ENCODE data around the gene NCR2. TPM values are rescaled to one million over a fixed set of nuclear protein-coding genes. Genes with fewer than 3 reads are reported as not detected.

Gene NCR2
- total RNA-seq, 1 experiment from 2014 or later, result not detected

DNA sequence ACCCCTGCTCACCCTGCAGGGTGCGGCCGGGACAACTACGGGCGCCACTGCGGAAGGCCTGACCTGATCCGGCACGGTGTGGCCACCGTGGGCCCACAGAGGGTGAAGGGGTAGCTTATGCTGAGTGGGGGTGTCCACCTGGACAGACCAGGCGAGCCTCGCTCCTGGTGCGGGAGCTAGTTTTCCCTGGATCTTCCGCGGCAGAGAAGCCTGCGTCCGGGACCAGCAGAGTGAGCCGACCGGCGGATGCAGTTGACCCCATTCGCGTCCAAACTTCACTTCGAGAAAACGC lies 38.2 kb downstream of the NCR2 start:
- H3K4me1 ChIP-seq (ENCODE audit: insufficient read depth, low read length), result peaks cover 4% of the 10 kb centered on the region; the same call in 1 of the 2 replicates

More for the DNA sequence above, 38.2 kb downstream of the NCR2 start:
- H3K36me3 Mint-ChIP-seq (ENCODE audit: insufficient read depth in 1 of 3, low read depth in 3 of 3), result no peaks in the 10 kb centered on the region; a peak in 1 of 7 replicates
- no peak overlapping the region for H2BK12ac ChIP-seq (ENCODE audit: insufficient read length, low read depth, low read length)
- H3K27me3 ChIP-seq (ENCODE audit: insufficient read depth, low read length), result peaks cover 91% of the 10 kb centered on the region
- H4K8ac ChIP-seq (replicated peaks; ENCODE audit: insufficient read length, low read depth, low read length), result no peak overlapping the region
- peaks cover 24% of the 10 kb centered on the region for H3K23me2 ChIP-seq (ENCODE audit: insufficient read length, low read depth, low read length, poor library complexity, severe bottlenecking)
- DNase-seq, result no peak
- no peak overlapping the region for H3K56ac ChIP-seq (ENCODE audit: insufficient read length, low read depth, low read length)
- no peak overlapping the region for H2AK5ac ChIP-seq (ENCODE audit: insufficient read length, low read length)
- H3K4me3 Mint-ChIP-seq, result peak overlapping the region; percentile 44 to 76
- H3K79me1 ChIP-seq (ENCODE audit: insufficient read depth, low read depth, low read length, poor library complexity, severe bottlenecking), result no peaks in the 10 kb centered on the region
- no peak overlapping the region for H4K5ac ChIP-seq (ENCODE audit: insufficient read length, low read depth, low read length)
- H2BK20ac ChIP-seq (ENCODE audit: low read depth, low read length, poor library complexity, severe bottlenecking), result no peak overlapping the region
- H3K27ac Mint-ChIP-seq, result no peak overlapping the region
- H3K23ac ChIP-seq (ENCODE audit: insufficient read length, low read depth, low read length), result no peak overlapping the region
- no peak overlapping the region for H3K27ac ChIP-seq (ENCODE audit: insufficient read length, low read depth, low read length)
- WGBS (ENCODE audit: extremely low coverage, insufficient read length, low lambda C conversion rate), result no CpG with 5 or more reads among the region's 22 CpGs
- no peak overlapping the region for H2AFZ ChIP-seq (ENCODE audit: low read length)
- peak overlapping the region; percentile 76 for H3K4me2 ChIP-seq (ENCODE audit: insufficient read depth, insufficient read length, low read length)
- H3K9me3 ChIP-seq (ENCODE audit: control insufficient read depth, low read depth, low read length), result no peaks in the 10 kb centered on the region
- peaks cover 98% of the 10 kb centered on the region for H3K27me3 Mint-ChIP-seq (ENCODE audit: low read depth)
- peaks cover 40 to 58% of the 10 kb centered on the region in 2 experiments for H3K4me1 Mint-ChIP-seq
- no peak overlapping the region for H2BK5ac ChIP-seq (ENCODE audit: insufficient read length, low read length)
- H3K9ac ChIP-seq (ENCODE audit: extremely low read depth, insufficient read length, low read length), result no peak overlapping the region
- no peak overlapping the region for H3T11ph ChIP-seq (ENCODE audit: low read length)
- H3K9me3 Mint-ChIP-seq, result peaks cover 0 to 9% of the 10 kb centered on the region in 2 experiments; a peak in 3 of 5 replicates
- no peaks in the 10 kb centered on the region for H3K79me2 ChIP-seq (ENCODE audit: insufficient read depth, low read length)
- no peak overlapping the region; the same call in 1 of the 2 replicates for H3K14ac ChIP-seq (ENCODE audit: insufficient read depth, low read length)
- no peak overlapping the region for H3K18ac ChIP-seq (ENCODE audit: insufficient read length, low read depth, low read length)
- H4K20me1 ChIP-seq (ENCODE audit: control insufficient read depth, insufficient read depth, insufficient read length), result peaks cover 3% of the 10 kb centered on the region
- no peak overlapping the region for H3K4ac ChIP-seq (ENCODE audit: low read depth, low read length)
- H4K91ac ChIP-seq (ENCODE audit: insufficient read length, low read depth, low read length), result no peak overlapping the region
- H2BK15ac ChIP-seq (ENCODE audit: low read depth, low read length), result no peak overlapping the region
- H2BK120ac ChIP-seq (ENCODE audit: low read depth, low read length, poor library complexity, severe bottlenecking), result no peak overlapping the region
- TF ChIP-seq, protein P1, sequence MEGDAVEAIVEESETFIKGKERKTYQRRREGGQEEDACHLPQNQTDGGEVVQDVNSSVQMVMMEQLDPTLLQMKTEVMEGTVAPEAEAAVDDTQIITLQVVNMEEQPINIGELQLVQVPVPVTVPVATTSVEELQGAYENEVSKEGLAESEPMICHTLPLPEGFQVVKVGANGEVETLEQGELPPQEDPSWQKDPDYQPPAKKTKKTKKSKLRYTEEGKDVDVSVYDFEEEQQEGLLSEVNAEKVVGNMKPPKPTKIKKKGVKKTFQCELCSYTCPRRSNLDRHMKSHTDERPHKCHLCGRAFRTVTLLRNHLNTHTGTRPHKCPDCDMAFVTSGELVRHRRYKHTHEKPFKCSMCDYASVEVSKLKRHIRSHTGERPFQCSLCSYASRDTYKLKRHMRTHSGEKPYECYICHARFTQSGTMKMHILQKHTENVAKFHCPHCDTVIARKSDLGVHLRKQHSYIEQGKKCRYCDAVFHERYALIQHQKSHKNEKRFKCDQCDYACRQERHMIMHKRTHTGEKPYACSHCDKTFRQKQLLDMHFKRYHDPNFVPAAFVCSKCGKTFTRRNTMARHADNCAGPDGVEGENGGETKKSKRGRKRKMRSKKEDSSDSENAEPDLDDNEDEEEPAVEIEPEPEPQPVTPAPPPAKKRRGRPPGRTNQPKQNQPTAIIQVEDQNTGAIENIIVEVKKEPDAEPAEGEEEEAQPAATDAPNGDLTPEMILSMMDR (conservative IDR thresholded peaks at IDR 0.05), result no peak

All from H9 (cell line).